GM10248 (cell line): Measurements from ENCODE around the gene ABI2.

Source experiments
- CTCF ChIA-PET: fragments of 300-600 bp; sonication (Branson Sonifier 250); formaldehyde crosslinking; extraction: SDS; loops from one replicate; lab custom pipeline; 2021; ENCODE audit warnings: antibody characterized with exemption; lab: Yijun Ruan, JAX
- POLR2A ChIA-PET: fragments of 350-650 bp; sonication (Branson Sonifier 250); formaldehyde crosslinking; extraction: SDS; loops from one replicate; lab custom pipeline; 2020; ENCODE audit warnings: antibody characterized with exemption; lab: Yijun Ruan, JAX
- DNase-seq: peaks from one replicate; pipeline ENCODE4 v3.0.0; 2012; ENCODE audit errors: extremely low spot score
- CTCF ChIP-seq: IDR thresholded peaks from 2 replicates; pipeline ENCODE4 v1.5.1; 2012; ENCODE audit warnings: mild to moderate bottlenecking, low read depth; ENCODE audit errors: extremely low read depth, missing control alignments, control extremely low read depth

ABI2 gene

GRCh38 chr2:203438528-203438927 lies 110.3 kb downstream of the ABI2 start:
- no peak for DNase-seq
- TF ChIP-seq CTCF: no peak
- ChIA-PET POLR2A (no interaction called here), CTCF (interaction anchor here (1.2 to 1.4 kb wide), 3 partner anchors 11 to 850 kb away, joined by 3 to 7 read pairs (median 3); no protein-coding TSS in a partner anchor)

- POLR2A ChIA-PET: no interaction called here
- no peak for DNase-seq
- CTCF ChIA-PET: interaction anchor here (1.0 to 1.9 kb wide), 2 partner anchors 14 to 22 kb away, joined by 3 to 6 read pairs; no protein-coding TSS in a partner anchor
- TF ChIP-seq CTCF: no peak
These were observed 112.5 kb downstream of the ABI2 start for GRCh38 chr2:203440671-203441070.

GRCh38 chr2:203441463-203441862 lies 113.3 kb downstream of the ABI2 start:
- ChIA-PET CTCF (interaction anchor here (0.7 to 1.3 kb wide), 3 partner anchors 9 to 13 kb away, joined by 3 to 5 read pairs (median 4); no protein-coding TSS in a partner anchor), POLR2A (no interaction called here)
- no peak for TF ChIP-seq CTCF
- DNase-seq: no peak

- no peak for TF ChIP-seq CTCF
- POLR2A ChIA-PET: no interaction called here
- CTCF ChIA-PET: interaction anchor here (1.0 to 1.3 kb wide), 3 partner anchors 10 to 218 kb away, joined by 3 to 5 read pairs (median 4); no protein-coding TSS in a partner anchor
- no peak for DNase-seq
These were observed 114.3 kb downstream of the ABI2 start for GRCh38 chr2:203442463-203442862.

- DNase-seq: no peak
- CTCF ChIA-PET: interaction anchor here (1.4 kb wide), 1 partner anchor 9 kb away, joined by 6 read pairs; no protein-coding TSS in a partner anchor
- POLR2A ChIA-PET: no interaction called here
- no peak for TF ChIP-seq CTCF
These were observed 116.5 kb downstream of the ABI2 start for GRCh38 chr2:203444738-203445137.

- CTCF ChIA-PET: no interaction called here
- no peak for TF ChIP-seq CTCF
- DNase-seq: no peak
- POLR2A ChIA-PET: no interaction called here
These were observed 117.9 kb downstream of the ABI2 start for GRCh38 chr2:203446071-203446481.
